ENCODE measurements around the gene COX6B2.

COX6B2 gene

DNA sequence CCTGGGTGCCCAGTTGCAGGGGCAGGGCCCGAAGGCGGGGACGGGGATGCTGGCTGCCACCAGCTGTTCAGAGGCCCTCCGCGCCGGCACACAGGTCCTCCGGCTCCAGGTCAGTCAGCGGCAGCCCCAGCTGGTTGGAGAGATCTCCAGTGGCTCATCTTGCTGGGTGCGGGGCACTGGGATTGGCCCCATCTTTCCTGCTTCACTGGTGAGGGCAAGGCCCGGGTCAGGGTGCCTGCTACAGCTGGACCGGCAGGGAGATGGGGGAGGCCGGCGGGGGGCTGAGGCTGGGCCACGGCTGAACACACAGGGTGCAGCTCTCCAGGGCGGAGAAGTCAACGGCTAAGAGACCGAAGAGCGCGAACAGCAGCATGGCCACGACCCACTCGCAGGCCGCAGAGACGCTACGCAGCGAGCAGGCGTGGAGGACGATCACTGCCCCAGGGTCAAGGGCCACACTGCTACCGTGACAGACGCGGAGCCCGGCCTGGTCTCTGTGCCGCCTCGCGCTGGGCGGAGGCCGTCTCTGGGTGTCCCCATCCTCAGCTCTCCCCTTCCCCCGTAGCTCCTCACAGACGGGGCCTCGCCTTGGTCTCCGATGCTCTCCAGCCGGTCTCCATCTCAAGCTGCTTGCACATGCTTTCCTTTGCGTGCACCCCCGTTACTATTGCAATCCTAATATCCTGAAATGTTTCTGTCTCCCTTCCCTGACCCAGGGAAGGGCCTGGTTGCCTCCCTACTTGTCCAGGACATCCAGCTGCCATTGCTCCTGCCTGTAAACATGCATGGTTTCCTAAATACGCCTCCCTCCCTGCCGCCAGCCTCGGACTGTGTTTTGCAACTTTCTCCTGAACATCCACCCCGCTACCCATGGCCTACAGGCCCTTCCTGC, 41.7 kb downstream of the COX6B2 start:
- DNase-seq (ENCODE audit: low read depth): no peak

DNA sequence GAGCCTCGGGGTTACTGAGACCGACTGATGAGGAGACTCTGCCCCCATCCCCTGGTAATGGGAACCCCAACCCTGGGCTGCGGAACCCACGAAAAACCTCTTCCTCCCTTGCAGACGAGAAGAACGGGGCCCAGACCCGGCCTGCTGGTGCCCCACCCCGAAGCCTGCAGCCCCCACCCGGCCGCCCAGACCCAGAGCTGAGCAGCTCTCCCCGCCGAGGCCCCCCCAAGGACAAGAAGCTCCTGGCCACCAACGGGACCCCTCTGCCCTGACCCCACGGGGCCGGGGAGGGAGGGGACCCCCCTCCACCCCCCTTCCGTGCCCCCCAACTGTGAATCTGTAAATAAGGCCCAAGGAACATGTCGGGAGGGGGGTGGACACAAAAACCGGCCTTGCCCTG, 42.7 kb downstream of the COX6B2 start:
- no peak for DNase-seq (ENCODE audit: low read depth)

DNA sequence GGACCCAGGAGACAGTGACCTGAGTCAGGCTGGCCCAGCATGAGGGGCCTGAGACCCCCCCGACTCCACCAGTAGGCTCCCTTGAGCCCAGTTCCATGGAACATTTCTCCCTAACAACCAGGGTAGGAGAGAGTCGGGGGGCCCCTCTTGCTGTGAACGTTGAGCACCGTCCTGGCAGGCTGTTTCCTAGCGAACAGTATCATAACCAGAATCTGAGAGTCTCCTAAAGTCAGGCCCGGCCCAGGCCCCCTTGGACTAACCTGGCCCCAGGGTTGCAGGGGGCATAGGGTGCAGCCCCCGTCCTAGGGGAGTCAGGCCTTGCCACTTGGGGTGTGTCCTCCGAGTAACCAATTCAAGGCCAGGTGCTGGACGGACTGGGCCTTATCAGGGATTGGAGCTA, 43.1 kb downstream of the COX6B2 start:
- DNase-seq (ENCODE audit: low read depth): no peak

DNA sequence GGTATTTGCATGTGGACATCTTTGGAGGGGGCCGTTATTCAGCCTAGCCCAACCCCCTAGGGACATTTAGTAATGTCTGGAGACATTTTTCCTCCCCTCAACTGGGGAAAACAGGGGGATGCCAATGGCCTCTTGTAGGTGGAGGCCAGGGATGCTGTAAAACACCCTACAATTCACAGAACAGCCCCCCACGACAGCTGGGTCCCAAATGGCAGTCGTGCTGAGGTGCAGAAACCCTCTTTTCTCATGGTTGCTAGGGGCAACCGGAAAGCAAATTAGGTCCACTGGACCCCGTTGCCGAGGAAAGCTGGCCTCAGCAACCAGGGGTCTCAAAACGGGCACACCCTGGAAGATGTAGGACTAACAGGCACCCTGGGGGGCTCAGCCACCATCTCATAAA, 44.0 kb downstream of the COX6B2 start:
- DNase-seq (ENCODE audit: low read depth): no peak

DNA sequence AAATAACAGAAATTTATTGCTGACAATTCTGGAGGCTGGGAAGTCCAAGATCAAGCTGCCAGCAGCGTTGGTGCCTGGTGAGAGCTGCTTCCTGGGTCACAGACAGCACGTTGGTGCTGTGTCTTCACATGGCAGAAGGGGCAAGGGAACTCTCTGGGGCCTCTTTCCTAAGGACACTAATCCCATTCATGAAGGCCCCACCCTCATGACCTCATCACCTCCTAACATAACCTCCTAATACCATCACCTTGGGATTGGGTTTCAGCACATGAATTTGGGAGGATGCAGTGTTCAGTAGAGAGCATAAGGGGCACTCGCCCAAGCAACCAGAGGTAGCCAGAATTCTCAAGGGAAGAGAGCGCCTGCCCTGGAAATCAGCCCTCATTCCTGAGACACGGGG, 45.1 kb downstream of the COX6B2 start:
- no peak for DNase-seq (ENCODE audit: low read depth)

DNA sequence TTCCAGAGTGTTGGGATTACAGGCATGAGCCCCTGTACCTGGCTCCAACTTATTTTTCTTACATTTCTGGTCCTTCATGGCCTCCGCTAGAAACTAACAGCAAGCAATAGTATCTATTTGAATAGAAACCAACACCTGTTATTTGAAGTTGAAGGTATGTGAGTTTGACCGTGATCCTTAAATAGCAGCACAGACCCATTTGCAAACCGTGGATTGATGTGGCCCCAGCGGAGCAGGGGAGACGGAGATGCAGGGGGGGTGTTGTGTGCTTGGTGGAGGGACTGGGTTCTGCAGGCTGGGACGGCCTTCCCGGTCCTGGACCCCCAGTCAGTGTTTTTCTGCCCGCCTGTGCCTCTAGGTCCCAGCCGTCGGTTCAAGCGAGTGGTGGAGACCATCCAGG, 46.2 kb downstream of the COX6B2 start:
- DNase-seq (ENCODE audit: low read depth): no peak

DNA sequence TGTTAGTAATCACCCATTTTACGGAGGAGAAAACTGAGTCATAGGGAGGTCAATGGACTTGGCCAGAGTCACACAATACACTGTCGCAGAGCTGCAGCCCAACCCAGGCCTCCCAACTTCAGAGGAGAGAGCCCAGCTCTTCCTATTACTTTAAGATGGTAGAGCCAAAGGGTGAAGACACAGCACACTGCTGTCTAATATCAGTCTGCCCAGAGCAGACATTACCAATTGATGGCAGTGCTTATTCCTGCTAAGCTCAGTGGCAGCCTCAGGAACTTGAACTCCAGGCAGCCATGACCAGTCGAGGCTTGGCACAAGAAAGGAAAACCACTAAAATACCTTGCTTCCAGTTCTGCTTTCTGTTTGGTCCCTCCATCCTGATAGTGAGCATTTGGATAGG, 47.8 kb downstream of the COX6B2 start:
- no peak for DNase-seq (ENCODE audit: low read depth)

DNA sequence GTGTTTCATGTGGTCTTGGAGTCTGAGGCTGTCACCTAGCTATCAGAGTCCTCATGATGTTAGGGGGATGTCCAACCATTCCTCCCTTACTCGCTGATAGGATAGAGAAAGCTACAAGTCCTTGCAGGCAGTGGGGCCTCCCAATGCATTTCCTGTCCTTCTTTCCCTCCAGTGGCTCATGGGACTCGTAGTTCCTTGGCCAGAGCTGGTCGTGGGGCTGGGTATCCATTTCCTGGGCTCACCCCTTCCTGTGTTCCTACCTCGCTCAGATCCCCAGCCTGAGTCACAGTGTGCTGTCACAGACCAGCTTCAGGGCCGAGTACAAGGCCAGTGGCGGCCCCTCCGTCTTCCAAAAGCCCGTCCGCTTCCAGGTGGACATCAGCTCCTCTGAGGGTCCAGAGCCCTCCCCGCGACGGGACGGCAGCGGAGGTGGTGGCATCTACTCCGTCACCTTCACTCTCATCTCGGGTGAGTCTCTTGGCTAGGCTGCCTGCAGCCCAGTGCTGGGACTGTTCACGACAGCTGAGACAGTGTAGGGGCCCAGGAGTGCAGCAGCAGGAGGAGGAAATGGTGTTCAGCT, 48.4 kb downstream of the COX6B2 start:
- DNase-seq (ENCODE audit: low read depth): no peak

DNA sequence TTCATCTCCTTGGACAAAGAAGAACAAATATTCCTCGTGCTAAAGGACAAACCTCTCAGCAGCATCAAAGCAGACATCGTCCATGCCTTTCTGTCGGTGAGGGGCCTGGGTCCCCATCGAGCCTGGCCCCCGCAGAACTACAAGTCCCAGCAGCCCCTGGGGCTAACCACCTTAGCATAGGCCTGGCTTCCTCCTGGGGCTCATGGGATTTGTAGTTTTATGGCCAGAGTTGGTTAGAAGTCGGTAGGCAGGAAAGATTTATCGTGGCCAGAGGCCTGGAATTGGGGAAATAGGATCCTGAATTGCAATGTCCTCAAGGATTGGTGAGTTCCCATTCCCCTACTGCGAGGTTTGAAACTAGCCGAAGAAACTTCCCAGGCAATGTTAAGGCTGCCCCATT, 49.0 kb downstream of the COX6B2 start:
- peak; percentile 24 for DNase-seq (ENCODE audit: low read depth)

DNA sequence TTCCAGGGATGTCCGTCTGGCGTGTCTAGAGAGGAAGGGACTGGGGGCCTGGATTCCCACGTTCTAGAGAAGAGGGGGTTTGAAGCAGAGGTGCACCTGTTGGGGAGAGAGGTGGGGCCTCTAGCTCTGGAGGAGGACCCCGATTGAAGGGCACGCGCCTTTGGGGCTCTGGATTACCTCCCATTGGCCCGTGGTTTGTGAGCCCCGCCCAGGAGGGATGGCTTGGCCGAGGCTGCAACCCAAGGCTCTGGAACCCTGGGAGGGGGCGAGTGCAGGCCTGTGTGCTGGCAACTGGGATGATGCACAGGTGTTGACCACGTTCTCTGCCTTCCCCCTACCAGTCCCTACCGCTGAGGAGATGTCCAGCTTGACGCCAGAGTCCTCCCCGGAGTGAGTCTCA, 49.5 kb downstream of the COX6B2 start:
- DNase-seq (ENCODE audit: low read depth): no peak

DNA sequence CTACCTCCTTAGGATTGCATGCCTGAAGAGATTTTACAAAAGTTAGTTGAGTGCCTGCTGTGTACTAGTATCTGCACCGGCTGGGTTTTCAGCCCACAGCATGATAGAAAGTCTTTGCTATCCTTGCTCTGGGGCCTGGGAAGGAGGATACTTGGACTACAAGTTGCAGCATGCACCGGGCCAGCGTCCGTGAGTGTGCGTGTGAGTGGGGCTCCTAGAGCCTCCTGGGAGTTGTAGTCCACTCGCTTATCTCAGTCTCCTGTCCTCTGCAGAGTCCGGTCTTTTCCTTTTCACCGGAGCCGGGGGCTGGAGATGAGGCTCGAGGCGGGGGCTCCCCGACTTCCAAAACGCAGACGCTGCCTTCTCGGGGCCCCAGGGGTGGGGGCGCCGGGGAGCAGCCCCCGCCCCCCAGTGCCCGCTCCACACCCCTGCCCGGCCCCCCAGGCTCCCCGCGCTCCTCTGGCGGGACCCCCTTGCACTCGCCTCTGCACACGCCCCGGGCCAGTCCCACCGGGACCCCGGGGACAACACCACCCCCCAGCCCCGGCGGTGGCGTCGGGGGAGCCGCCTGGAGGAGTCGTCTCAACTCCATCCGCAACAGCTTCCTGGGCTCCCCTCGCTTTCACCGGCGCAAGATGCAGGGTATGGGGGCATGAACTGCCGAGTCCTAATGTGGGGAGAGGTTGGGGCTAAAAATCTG, 50.1 kb downstream of the COX6B2 start:
- DNase-seq (ENCODE audit: low read depth): no peak

DNA sequence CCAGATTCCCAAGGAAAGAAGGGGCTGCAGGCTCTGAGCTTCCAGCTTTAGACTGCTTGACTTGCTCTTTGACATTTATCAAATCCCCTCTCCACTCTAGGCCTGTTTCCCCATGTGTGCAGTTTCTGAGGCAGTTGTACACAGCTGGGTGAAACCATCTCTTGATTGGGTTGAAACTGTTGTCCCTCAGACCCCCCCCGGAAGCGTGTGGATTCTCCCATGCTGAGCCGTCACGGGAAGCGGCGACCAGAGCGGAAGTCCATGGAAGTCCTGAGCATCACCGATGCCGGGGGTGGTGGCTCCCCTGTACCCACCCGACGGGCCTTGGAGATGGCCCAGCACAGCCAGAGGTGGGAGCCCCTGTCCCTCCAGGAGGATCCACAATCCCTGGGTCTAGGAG, 51.0 kb downstream of the COX6B2 start:
- no peak for DNase-seq (ENCODE audit: low read depth)

DNA sequence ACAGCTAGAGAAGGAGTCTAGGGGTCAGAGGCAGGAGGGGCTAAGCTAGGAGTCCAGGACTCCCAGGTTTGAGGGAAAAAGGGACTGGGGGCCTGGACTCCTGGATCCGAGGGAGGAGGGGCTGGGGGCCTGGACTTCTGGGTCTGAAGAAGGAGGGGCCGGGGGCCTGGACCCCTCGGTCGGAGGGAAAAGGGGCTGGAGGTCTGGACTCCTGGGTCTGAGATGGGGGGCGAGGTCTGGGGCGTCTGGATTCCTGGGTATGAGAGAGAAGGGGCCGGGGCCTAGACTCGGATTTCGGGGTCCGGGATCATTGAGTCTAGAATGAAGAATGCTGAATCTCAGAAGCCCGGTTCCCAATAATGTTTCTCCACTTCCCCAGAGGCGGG, 52.2 kb downstream of the COX6B2 start:
- no peak for DNase-seq (ENCODE audit: low read depth)

DNA sequence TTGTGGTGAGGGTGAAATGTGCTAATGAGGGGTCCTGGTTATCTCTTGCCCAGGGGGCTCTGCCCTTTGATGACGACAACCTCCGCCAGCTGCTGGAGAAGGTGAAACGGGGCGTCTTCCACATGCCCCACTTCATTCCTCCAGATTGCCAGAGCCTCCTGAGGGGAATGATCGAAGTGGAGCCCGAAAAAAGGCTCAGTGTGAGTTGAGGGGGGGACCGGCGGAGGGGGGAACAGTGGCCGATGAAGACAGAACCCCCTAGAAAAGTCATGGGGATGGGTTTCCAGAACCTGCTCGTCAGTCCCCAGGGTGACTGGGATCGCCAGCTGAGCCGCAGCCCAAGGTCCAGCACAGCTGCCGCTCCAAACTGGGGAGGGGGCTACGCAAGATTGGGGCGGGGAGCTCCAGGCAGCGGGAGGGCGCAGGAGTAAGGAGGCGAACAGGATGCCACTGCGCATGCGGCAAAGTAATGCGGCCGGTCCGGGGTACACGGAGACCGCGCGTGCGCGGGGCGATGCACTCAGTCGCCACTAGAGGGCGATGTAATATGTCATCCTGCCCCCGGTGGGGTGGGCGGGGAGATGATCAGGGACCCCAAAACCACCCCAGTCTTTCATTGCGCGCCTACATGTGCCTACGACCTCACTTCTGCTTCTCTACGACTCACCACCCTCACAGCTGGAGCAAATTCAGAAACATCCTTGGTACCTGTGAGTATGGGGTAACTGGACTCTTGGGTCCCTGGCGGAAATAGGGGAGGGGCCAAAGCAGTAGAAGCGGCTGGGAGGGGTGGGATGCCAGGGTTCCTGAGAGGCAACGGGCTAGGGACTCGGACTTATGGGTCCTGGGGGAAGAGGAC, 52.8 kb downstream of the COX6B2 start:
- DNase-seq (ENCODE audit: low read depth): peak; percentile 88

DNA sequence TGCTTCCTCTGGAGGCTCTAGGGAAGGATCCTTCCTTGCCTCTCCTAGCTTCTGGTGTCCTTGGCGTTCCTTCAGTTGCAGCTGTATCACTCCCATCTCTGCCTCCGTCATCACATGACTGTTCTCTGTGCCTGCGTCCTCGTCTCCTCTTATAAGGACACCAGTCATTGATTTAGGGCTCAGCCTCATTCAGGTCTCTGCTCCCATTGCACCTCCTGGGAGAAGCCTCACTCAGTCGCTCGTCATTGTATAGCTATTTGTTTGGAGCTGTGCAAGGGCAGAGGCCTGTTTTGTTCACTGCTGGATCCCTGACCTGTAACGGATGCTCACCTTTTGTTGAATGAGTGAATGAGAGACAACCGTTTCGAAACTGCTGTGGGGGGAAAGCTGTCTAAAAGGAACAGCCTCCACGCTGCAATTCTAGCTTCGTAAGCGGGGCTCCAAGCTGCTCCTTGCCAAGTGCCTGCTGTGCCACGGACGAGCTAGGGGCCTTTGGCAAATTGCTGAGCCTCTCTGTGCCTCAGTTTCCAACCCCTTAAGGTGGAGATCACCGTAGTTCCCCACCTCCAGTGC, 53.5 kb downstream of the COX6B2 start:
- DNase-seq (ENCODE audit: low read depth): no peak

DNA sequence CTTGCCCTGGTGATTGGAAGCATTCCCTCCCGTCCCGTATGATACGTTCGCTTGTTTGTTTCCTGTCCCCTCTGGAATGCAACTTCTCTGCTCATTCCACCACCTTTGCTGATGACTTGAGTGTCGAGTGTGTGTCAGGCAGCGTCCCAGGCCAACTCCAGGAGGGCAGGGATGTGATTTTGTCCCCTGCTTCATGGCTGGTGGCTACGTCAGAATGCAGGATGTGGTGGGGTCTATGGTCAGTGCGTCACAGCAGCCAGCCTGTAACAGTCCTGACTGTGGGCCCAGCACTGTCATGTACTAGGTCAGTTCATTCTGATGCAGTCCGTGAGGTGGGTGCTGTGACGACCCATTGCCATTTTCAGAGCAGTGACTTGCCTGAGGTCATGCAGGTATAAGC, 54.5 kb downstream of the COX6B2 start:
- DNase-seq (ENCODE audit: low read depth): no peak

Data from activated T-helper 9 cell treated with anti-CD3 and anti-CD28 coated beads, Interleukin-2, amount 50 U/mL, for 16 hours (primary cell).